ENCODE measurements around the gene SMURF1.
A peak's percentile ranks its signal among the peaks of the same experiment; 100 is the strongest.
"Not testable (repeated sequence)": the region's sequence is repeated elsewhere in the genome, so short reads cannot be mapped to it uniquely, and the experiment has no call there.

Gene SMURF1

GRCh38 chr7:99143853-99144672, at the start of gene SMURF1:
SMURF1 (minus strand) TSS chr7:99144108; CDS start chr7:99143780, 328 bp downstream.
- FAIRE-seq: no peak

- no peak for FAIRE-seq
Measured at GRCh38 chr7:99191869-99192596, 48.1 kb upstream of the SMURF1 start.

GRCh38 chr7:99190359-99191009, 46.6 kb upstream of the SMURF1 start:
- FAIRE-seq: no peak

- FAIRE-seq: no peak
Measured at GRCh38 chr7:99189222-99189621, 45.3 kb upstream of the SMURF1 start.

- FAIRE-seq: no peak
Measured at GRCh38 chr7:99188221-99188620, 44.3 kb upstream of the SMURF1 start.

- no peak for FAIRE-seq
Measured at GRCh38 chr7:99184532-99185218, 40.8 kb upstream of the SMURF1 start.

GRCh38 chr7:99180067-99180650, 36.3 kb upstream of the SMURF1 start:
- FAIRE-seq: no peak

GRCh38 chr7:99177165-99177564, 33.3 kb upstream of the SMURF1 start:
- no peak for FAIRE-seq

GRCh38 chr7:99173787-99174186, 29.9 kb upstream of the SMURF1 start:
- FAIRE-seq: no peak

GRCh38 chr7:99171731-99172130, 27.8 kb upstream of the SMURF1 start:
- no peak for FAIRE-seq

GRCh38 chr7:99170730-99171074, 26.8 kb upstream of the SMURF1 start:
- FAIRE-seq: no peak

GRCh38 chr7:99170065-99170729, 26.3 kb upstream of the SMURF1 start:
- FAIRE-seq: no peak

GRCh38 chr7:99167072-99167471, 23.2 kb upstream of the SMURF1 start:
- no peak for FAIRE-seq

GRCh38 chr7:99165816-99166215, 21.9 kb upstream of the SMURF1 start:
- no peak for FAIRE-seq

- not testable (repeated sequence) for FAIRE-seq
Measured at GRCh38 chr7:99163669-99164068, 19.8 kb upstream of the SMURF1 start.

GRCh38 chr7:99156649-99157048, 12.7 kb upstream of the SMURF1 start:
- no peak for FAIRE-seq

- FAIRE-seq: no peak
Measured at GRCh38 chr7:99155211-99155610, 11.3 kb upstream of the SMURF1 start.

- FAIRE-seq: no peak
Measured at GRCh38 chr7:99146979-99147378, 3.1 kb upstream of the SMURF1 start.

- FAIRE-seq: no peak
Measured at GRCh38 chr7:99143521-99143852, 421 bp downstream of the SMURF1 start.

- peak; percentile 27 for FAIRE-seq
Measured at GRCh38 chr7:99142727-99143520, 984 bp downstream of the SMURF1 start.
